IPS DF 4.7 (cell line): Measurements from ENCODE around the gene WDR90.
"Not testable (repeated sequence)": the region's sequence is repeated elsewhere in the genome, so short reads cannot be mapped to it uniquely, and the experiment has no call there.

Experiments used
- DNase-seq: peaks from one replicate; pipeline ENCODE4 v3.0.0-alpha.2; 2013; ENCODE audit warnings: low spot score; ENCODE audit errors: extremely low read depth

Gene WDR90

GRCh38 chr16:685967-686366 is 36.8 kb downstream of the WDR90 start:
- no peak for DNase-seq

GRCh38 chr16:686459-687260 is 37.5 kb downstream of the WDR90 start:
- DNase-seq = no peak

- no peak for DNase-seq
Measured at GRCh38 chr16:687499-687898, 38.3 kb downstream of the WDR90 start.

GRCh38 chr16:689175-689897 is 40.2 kb downstream of the WDR90 start:
- no peak for DNase-seq

- DNase-seq = not testable (repeated sequence)
Measured at GRCh38 chr16:691242-691641, 42.1 kb downstream of the WDR90 start.

- no peak for DNase-seq
Measured at GRCh38 chr16:692356-693108, 43.4 kb downstream of the WDR90 start.

GRCh38 chr16:693364-693763 is 44.2 kb downstream of the WDR90 start:
- no peak for DNase-seq

- no peak for DNase-seq
Measured at GRCh38 chr16:693766-694165, 44.6 kb downstream of the WDR90 start.

- DNase-seq = no peak
Measured at GRCh38 chr16:694187-694862, 45.2 kb downstream of the WDR90 start.

GRCh38 chr16:694863-695354 is 45.7 kb downstream of the WDR90 start:
- DNase-seq = no peak

GRCh38 chr16:695355-696089 is 46.4 kb downstream of the WDR90 start:
- DNase-seq = no peak

- no peak for DNase-seq
Measured at GRCh38 chr16:698911-699671, 49.9 kb downstream of the WDR90 start.

- DNase-seq = no peak
Measured at GRCh38 chr16:700684-701584, 51.8 kb downstream of the WDR90 start.

GRCh38 chr16:702341-702740 is 53.2 kb downstream of the WDR90 start:
- DNase-seq = no peak

GRCh38 chr16:703406-703805 is 54.2 kb downstream of the WDR90 start:
- DNase-seq = no peak

- no peak for DNase-seq
Measured at GRCh38 chr16:704047-704446, 54.9 kb downstream of the WDR90 start.

- no peak for DNase-seq
Measured at GRCh38 chr16:704552-705380, 55.6 kb downstream of the WDR90 start.
